NB4 (cell line): ENCODE measurements around the gene VIL1.

Experiments
- MYC ChIP-seq: IDR thresholded peaks from 2 replicates; pipeline ENCODE4 v1.6.1; 2011; ENCODE audit warnings: low read depth, low read length
- TF ChIP-seq, protein P1 (sequence below): IDR thresholded peaks from one replicate; pipeline ENCODE4 v1.5.1; 2012; ENCODE audit warnings: low read depth, low read length

DNA sequence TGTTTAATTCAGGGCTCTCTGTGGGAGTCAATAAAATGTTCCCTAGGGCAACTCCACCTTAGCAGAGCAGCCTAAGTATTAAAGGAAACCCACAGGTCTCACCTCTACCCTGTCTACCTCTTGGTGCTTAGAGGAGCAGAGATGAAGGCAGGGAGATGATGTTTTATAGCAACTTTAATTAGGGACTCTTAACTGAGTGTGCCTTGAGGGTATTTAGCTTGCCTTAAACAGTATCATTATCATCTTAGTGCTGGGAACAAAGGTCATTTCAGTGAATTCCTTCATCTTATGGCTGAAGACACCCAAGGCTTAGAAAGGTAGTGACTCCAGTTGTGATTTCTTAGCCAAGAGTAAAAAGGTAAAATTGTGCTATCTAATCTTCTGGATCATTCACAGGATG, 26.7 kb downstream of the VIL1 start:
- TF ChIP-seq, protein P1, sequence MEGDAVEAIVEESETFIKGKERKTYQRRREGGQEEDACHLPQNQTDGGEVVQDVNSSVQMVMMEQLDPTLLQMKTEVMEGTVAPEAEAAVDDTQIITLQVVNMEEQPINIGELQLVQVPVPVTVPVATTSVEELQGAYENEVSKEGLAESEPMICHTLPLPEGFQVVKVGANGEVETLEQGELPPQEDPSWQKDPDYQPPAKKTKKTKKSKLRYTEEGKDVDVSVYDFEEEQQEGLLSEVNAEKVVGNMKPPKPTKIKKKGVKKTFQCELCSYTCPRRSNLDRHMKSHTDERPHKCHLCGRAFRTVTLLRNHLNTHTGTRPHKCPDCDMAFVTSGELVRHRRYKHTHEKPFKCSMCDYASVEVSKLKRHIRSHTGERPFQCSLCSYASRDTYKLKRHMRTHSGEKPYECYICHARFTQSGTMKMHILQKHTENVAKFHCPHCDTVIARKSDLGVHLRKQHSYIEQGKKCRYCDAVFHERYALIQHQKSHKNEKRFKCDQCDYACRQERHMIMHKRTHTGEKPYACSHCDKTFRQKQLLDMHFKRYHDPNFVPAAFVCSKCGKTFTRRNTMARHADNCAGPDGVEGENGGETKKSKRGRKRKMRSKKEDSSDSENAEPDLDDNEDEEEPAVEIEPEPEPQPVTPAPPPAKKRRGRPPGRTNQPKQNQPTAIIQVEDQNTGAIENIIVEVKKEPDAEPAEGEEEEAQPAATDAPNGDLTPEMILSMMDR = no peak
- no peak for TF ChIP-seq MYC
